GM19099 (cell line): ENCODE measurements around the gene UBE2Z.
A peak's percentile ranks its signal among the peaks of the same experiment; 100 is the strongest.

Experiments used
- POLR2A ChIP-seq: IDR thresholded peaks from 3 replicates; pipeline ENCODE4 v1.6.1; 2011; ENCODE audit warnings: low read depth; ENCODE audit not compliant: insufficient read length; ENCODE audit errors: extremely low read depth

UBE2Z gene

GRCh38 chr17:48908047-48908843 is at the start of gene UBE2Z:
UBE2Z (plus strand) TSS chr17:48908407; CDS start chr17:48908504, 97 bp downstream.
- peak; percentile 95 for TF ChIP-seq POLR2A

- TF ChIP-seq POLR2A: no peak
These were observed 48.2 kb upstream of the UBE2Z start for GRCh38 chr17:48860034-48860433.

GRCh38 chr17:48860456-48860855 is 47.8 kb upstream of the UBE2Z start:
- no peak for TF ChIP-seq POLR2A

- TF ChIP-seq POLR2A: no peak
These were observed 39.2 kb upstream of the UBE2Z start for GRCh38 chr17:48868916-48869500.

- no peak for TF ChIP-seq POLR2A
These were observed 38.3 kb upstream of the UBE2Z start for GRCh38 chr17:48869821-48870318.

GRCh38 chr17:48871035-48871550 is 37.1 kb upstream of the UBE2Z start:
- no peak for TF ChIP-seq POLR2A

GRCh38 chr17:48871551-48872351 is 36.5 kb upstream of the UBE2Z start:
- no peak for TF ChIP-seq POLR2A

GRCh38 chr17:48873209-48873608 is 35.0 kb upstream of the UBE2Z start:
- TF ChIP-seq POLR2A: no peak

GRCh38 chr17:48873696-48874443 is 34.3 kb upstream of the UBE2Z start:
- no peak for TF ChIP-seq POLR2A

- no peak for TF ChIP-seq POLR2A
These were observed 29.0 kb upstream of the UBE2Z start for GRCh38 chr17:48878920-48879898.

- TF ChIP-seq POLR2A: no peak
These were observed 25.9 kb upstream of the UBE2Z start for GRCh38 chr17:48882272-48882671.

GRCh38 chr17:48883171-48883570 is 25.0 kb upstream of the UBE2Z start:
- TF ChIP-seq POLR2A: no peak

GRCh38 chr17:48890086-48890485 is 18.1 kb upstream of the UBE2Z start:
- no peak for TF ChIP-seq POLR2A

GRCh38 chr17:48892940-48893645 is 15.1 kb upstream of the UBE2Z start:
- no peak for TF ChIP-seq POLR2A
